Heart left ventricle (tissue), 13 donors: ENCODE measurements around the gene NCOA1.
"Not testable (repeated sequence)": the region's sequence is repeated elsewhere in the genome, so short reads cannot be mapped to it uniquely, and the experiment has no call there.

Source experiments
- CTCF ChIP-seq, 12 donors: fragments of 200-600 bp; sonication (generic) in 4 of 12; IDR thresholded peaks; one replicate each; pipeline versions ENCODE4 v1.5.0 to v1.8.0; 2018 to 2022; ENCODE audit warnings: antibody characterized with exemption in 12 of 12, mild to moderate bottlenecking in 5 of 12
- POLR2A ChIP-seq, 2 donors: fragments of 450-650 bp; IDR thresholded peaks; one replicate each; pipeline ENCODE4 v1.6.1; 2017; ENCODE audit warnings: antibody characterized with exemption in 2 of 2, mild to moderate bottlenecking in 2 of 2, moderate library complexity in 2 of 2
- donor health status: ischemic (EF 13 %, LVEDD 7.1; RV severe dilation, severe dysfunction).
- donor health status: DM: no; HTN: yes; CAD: no.
- donor health status: DM: no; HTN: no; CAD: no.
- donor health status: ischemic (EF 25% LVEDD 6.9; RV normal size, moderate dysfunction).
- donor health status: ischemic (EF 25% LVEDD 5.7; RV mildly dilated, moderate dysfunction).
- donor health status: ischemic (EF 35%, LVEDD 5.7; RV mildly dilated, moderate dysfunction).
- donor health status: nonischemic (EF 11% LVEDD 7.7; RV severe dilation, severe dysfunction).
- donor health status: DM: yes; HTN: yes; CAD: no.
- donor health status: PGD.
- donor health status: ischemic (EF 29% LVEDD 5.4; RV normal size, mild dysfunction).
- donor health status: nonischemic (EF 23%, LVEDD 6.1; RV moderate dilation, normal function).

GRCh38 chr2:24600140-24600539 lies 109.1 kb downstream of the NCOA1 start:
- TF ChIP-seq CTCF, POLR2A (IDR thresholded peaks at IDR 0.05): not testable (repeated sequence)
